NCI-H748 (cell line): Measurements from ENCODE around the gene LMAN2L.
"Not testable (repeated sequence)": the region's sequence is repeated elsewhere in the genome, so short reads cannot be mapped to it uniquely, and the experiment has no call there.

Source experiments
- DNase-seq: peaks from one replicate; lab custom pipeline; 2025; ENCODE audit not compliant: unreplicated experiment; lab: John Stamatoyannopoulos, UW

Gene LMAN2L

GRCh38 chr2:96687711-96688640 is 51.9 kb downstream of the LMAN2L start:
- DNase-seq: no peak

- no peak for DNase-seq
Measured at GRCh38 chr2:96687266-96687665, 52.6 kb downstream of the LMAN2L start.

- peak; percentile 63 for DNase-seq
Measured at GRCh38 chr2:96685577-96686459, 54.0 kb downstream of the LMAN2L start.

- no peak for DNase-seq
Measured at GRCh38 chr2:96684883-96685576, 54.8 kb downstream of the LMAN2L start.

GRCh38 chr2:96683972-96684820 is 55.7 kb downstream of the LMAN2L start:
- no peak for DNase-seq

GRCh38 chr2:96683307-96683706 is 56.6 kb downstream of the LMAN2L start:
- DNase-seq: no peak

- no peak for DNase-seq
Measured at GRCh38 chr2:96681540-96681939, 58.3 kb downstream of the LMAN2L start.

GRCh38 chr2:96680561-96681141 is 59.2 kb downstream of the LMAN2L start:
- no peak for DNase-seq

GRCh38 chr2:96679848-96680247 is 60.0 kb downstream of the LMAN2L start:
- DNase-seq: no peak

GRCh38 chr2:96669539-96670215 is 70.2 kb downstream of the LMAN2L start:
- no peak for DNase-seq

GRCh38 chr2:96668771-96669170 is 71.1 kb downstream of the LMAN2L start:
- DNase-seq: no peak

GRCh38 chr2:96665717-96666116 is 74.1 kb downstream of the LMAN2L start:
- not testable (repeated sequence) for DNase-seq

- no peak for DNase-seq
Measured at GRCh38 chr2:96665083-96665569, 74.7 kb downstream of the LMAN2L start.

- DNase-seq: no peak
Measured at GRCh38 chr2:96664366-96664925, 75.4 kb downstream of the LMAN2L start.

- DNase-seq: no peak
Measured at GRCh38 chr2:96663829-96664228, 76.0 kb downstream of the LMAN2L start.

- no peak for DNase-seq
Measured at GRCh38 chr2:96663177-96663576, 76.7 kb downstream of the LMAN2L start.

- DNase-seq: no peak
Measured at GRCh38 chr2:96662360-96662759, 77.5 kb downstream of the LMAN2L start.

- DNase-seq: no peak
Measured at GRCh38 chr2:96661324-96661723, 78.5 kb downstream of the LMAN2L start.

GRCh38 chr2:96656540-96656939 is 83.3 kb downstream of the LMAN2L start:
- DNase-seq: no peak
